Astrocyte (in vitro differentiated cells and primary cell): ENCODE results near the gene MTNR1A.

Source experiments
- EZH2 ChIP-seq: IDR thresholded peaks from 2 replicates; pipeline ENCODE4 v1.6.1; 2012; ENCODE audit warnings: mild to moderate bottlenecking, low read length, inconsistent platforms; ENCODE audit not compliant: insufficient read depth
- TF ChIP-seq, protein P1 (sequence below): IDR thresholded peaks from 2 replicates; pipeline ENCODE4 v1.5.1; 2011; ENCODE audit warnings: low read depth, mild to moderate bottlenecking, inconsistent platforms, low read length, moderate library complexity; ENCODE audit not compliant: insufficient read depth

DNA sequence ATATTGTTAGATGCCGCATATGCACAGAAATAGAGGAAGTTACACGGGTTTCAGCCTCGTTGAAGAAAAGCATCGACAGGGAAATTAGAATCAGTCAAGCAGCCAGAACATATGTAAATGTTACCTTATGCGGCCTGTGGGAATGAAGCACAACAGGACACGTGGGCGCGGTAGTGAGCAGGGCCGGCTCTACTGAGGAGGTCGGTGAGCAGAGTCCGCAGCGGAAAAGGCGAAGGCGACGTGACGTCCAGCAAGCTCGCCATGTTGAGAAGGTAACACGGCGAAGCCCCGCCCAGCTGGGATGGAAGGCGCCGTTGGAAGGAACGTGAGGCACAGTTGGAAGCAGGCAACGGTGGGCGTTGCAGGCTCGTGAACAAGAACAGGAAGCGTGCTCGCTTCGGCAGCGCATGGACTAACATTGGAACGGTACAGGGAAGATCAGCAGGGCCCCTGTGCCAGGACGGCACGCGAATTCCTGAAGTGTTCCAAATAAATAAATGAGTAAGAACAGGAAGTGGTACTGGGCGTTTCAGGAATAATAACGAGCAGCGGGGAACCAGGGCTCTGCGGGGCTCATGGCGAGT lies 54.6 kb downstream of the MTNR1A start:
- TF ChIP-seq, protein P1, sequence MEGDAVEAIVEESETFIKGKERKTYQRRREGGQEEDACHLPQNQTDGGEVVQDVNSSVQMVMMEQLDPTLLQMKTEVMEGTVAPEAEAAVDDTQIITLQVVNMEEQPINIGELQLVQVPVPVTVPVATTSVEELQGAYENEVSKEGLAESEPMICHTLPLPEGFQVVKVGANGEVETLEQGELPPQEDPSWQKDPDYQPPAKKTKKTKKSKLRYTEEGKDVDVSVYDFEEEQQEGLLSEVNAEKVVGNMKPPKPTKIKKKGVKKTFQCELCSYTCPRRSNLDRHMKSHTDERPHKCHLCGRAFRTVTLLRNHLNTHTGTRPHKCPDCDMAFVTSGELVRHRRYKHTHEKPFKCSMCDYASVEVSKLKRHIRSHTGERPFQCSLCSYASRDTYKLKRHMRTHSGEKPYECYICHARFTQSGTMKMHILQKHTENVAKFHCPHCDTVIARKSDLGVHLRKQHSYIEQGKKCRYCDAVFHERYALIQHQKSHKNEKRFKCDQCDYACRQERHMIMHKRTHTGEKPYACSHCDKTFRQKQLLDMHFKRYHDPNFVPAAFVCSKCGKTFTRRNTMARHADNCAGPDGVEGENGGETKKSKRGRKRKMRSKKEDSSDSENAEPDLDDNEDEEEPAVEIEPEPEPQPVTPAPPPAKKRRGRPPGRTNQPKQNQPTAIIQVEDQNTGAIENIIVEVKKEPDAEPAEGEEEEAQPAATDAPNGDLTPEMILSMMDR: no peak
- TF ChIP-seq EZH2: no peak
